Smooth muscle cell (in vitro differentiated cells): ENCODE results near the gene COL7A1. TPM values are rescaled to one million over a fixed set of nuclear protein-coding genes. Genes with fewer than 3 reads are reported as not detected.

Experiments used
- DNase-seq: peaks from one replicate; lab custom pipeline; 2025; ENCODE audit not compliant: unreplicated experiment; lab: John Stamatoyannopoulos, UW
- H2AFZ ChIP-seq: fragments of 200-600 bp; sonication (generic); 2 replicates; pipeline ENCODE4 v1.6.0; 2016; ENCODE audit warnings: antibody characterized with exemption, low read depth, mild to moderate bottlenecking
- H3F3A ChIP-seq: fragments of 200-600 bp; sonication (generic); 2 replicates; pipeline ENCODE4 v1.6.0; 2017; ENCODE audit warnings: antibody characterized with exemption, low read depth
- H3K27ac ChIP-seq: fragments of 200-600 bp; sonication (generic); 2 replicates; pipeline ENCODE4 v1.5.1; 2016; ENCODE audit warnings: low read depth, mild to moderate bottlenecking
- H3K27me3 ChIP-seq: fragments of 200-600 bp; sonication (generic); 2 replicates; pipeline ENCODE4 v1.6.1; 2016; ENCODE audit warnings: low read depth, mild to moderate bottlenecking
- H3K36me3 ChIP-seq: fragments of 200-600 bp; sonication (generic); 2 replicates; pipeline ENCODE4 v1.5.1; 2016; ENCODE audit warnings: low read depth
- H3K4me1 ChIP-seq: fragments of 200-600 bp; sonication (generic); 2 replicates; pipeline ENCODE4 v1.5.1; 2016; ENCODE audit warnings: low read depth
- H3K4me2 ChIP-seq: fragments of 200-600 bp; sonication (generic); 2 replicates; pipeline ENCODE4 v1.6.0; 2016; ENCODE audit warnings: mild to moderate bottlenecking
- H3K4me3 ChIP-seq: fragments of 200-600 bp; sonication (generic); 2 replicates; pipeline ENCODE4 v1.5.1; 2016; ENCODE audit warnings: mild to moderate bottlenecking
- H3K79me2 ChIP-seq: fragments of 200-600 bp; sonication (generic); 2 replicates; pipeline ENCODE4 v1.6.0; 2016; ENCODE audit warnings: low read depth, mild to moderate bottlenecking
- H3K9ac ChIP-seq: fragments of 200-600 bp; sonication (generic); 2 replicates; pipeline ENCODE4 v1.6.0; 2016; ENCODE audit warnings: low read depth
- H3K9me3 ChIP-seq: fragments of 200-600 bp; sonication (generic); replicated peaks from 2 replicates; pipeline ENCODE4 v1.5.1; 2016; ENCODE audit warnings: low read depth
- H4K20me1 ChIP-seq: fragments of 200-600 bp; sonication (generic); 2 replicates; pipeline ENCODE4 v1.6.0; 2016; ENCODE audit warnings: low read depth
- CTCF ChIP-seq: fragments of 200-600 bp; sonication (generic); IDR thresholded peaks from 2 replicates; pipeline ENCODE4 v1.5.1; 2017; ENCODE audit warnings: borderline replicate concordance, mild to moderate bottlenecking, antibody characterized with exemption; ENCODE audit not compliant: insufficient read depth, poor library complexity, severe bottlenecking
- WGBS: methylation state at CpG from one replicate; pipeline ENCODE4 v1.1.7; 2016; ENCODE audit warnings: low lambda C conversion rate; 5-methylcytosine and 5-hydroxymethylcytosine counted together
- polyA plus RNA-seq: library from polyadenylated mRNA; unstranded; fragments of >200 nt; fragmentation: Nextera tagmentation; extraction: Ambion mirVana; gene quantifications from 2 replicates; pipeline ENCODE4 v1.2.1, GENCODE V29; 2016
- total RNA-seq: library from RNA; depleted of rRNA; stranded (reverse); fragments of >200 nt; gene quantifications from 2 replicates; pipeline ENCODE4 v1.2.3, GENCODE V29; 2014

Gene COL7A1
- total and polyA plus RNA-seq, 2 experiments from 2014 or later: 57.3 to 80.7 TPM

DNA sequence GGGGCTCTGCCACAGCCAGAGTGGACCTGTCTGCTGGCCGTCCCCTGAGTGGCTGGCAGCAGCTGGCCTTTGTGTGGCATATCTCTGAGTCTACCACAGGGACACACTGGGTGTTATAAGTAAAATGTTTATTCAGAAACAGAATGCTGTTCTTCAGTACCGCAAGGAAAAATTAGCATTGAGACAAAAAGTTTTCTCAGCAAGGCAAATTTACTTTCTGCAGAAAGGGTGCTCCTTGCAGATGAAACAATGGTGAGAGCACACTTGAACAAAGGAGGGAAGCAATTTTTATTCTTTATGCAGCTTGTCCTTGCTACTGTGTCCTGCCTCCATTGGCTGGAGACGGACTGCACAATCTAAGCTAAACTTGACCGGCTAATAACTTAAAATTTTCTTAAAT is 22.4 kb upstream of the COL7A1 start:
- H3K36me3 ChIP-seq: no peaks in the 10 kb centered on the region
- H3K27ac ChIP-seq: peak overlapping the region; percentile 63
- H4K20me1 ChIP-seq: no peaks in the 10 kb centered on the region
- H3K4me3 ChIP-seq: no peak overlapping the region
- no peak overlapping the region for H3K9ac ChIP-seq
- 99% methylated on average over 4 of the region's 4 CpGs for WGBS
- no peak for TF ChIP-seq CTCF
- H3K4me2 ChIP-seq: no peak overlapping the region
- H2AFZ ChIP-seq: no peak overlapping the region
- no peaks in the 10 kb centered on the region for H3K9me3 ChIP-seq
- no peak for DNase-seq
- no peaks in the 10 kb centered on the region for H3K79me2 ChIP-seq
- H3F3A ChIP-seq: peaks cover 8% of the 10 kb centered on the region
- no peaks in the 10 kb centered on the region for H3K27me3 ChIP-seq
- peaks cover 11% of the 10 kb centered on the region for H3K4me1 ChIP-seq

DNA sequence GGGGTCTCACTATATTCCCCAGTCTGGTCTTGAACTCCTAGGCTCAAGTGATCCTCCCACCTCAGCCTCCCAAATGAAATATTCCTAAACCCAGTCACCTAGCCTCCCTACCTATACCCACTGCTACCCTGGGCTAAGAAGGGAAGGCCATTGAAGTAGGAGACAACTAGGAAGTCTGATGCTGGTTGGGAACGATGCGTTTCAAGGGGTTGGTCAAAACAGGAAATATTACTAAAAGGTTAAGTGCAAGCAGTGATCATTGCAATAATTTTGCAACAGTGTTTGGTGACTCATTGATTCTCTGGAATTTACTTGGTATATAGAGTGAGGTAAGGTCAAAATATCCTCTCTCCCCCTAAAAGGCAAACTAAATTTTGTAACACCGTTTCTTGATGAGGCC is 18.9 kb upstream of the COL7A1 start:
- Histone ChIP-seq H3K9me3 (no peaks in the 10 kb centered on the region), H3K79me2 (peaks cover 4% of the 10 kb centered on the region), H4K20me1 (no peaks in the 10 kb centered on the region), H2AFZ (no peak overlapping the region), H3K36me3 (no peaks in the 10 kb centered on the region), H3F3A (peaks cover 3% of the 10 kb centered on the region), H3K4me1 (peaks cover 7% of the 10 kb centered on the region), H3K4me2 (no peak overlapping the region), H3K9ac (no peak overlapping the region), H3K27ac (no peak overlapping the region), H3K27me3 (peaks cover 15% of the 10 kb centered on the region), H3K4me3 (no peak overlapping the region)
- DNase-seq: no peak
- TF ChIP-seq CTCF: no peak
- 69% methylated on average over 3 of the region's 3 CpGs for WGBS

GRCh38 chr3:48612309-48612708 is 17.2 kb upstream of the COL7A1 start:
- no peak overlapping the region for H3K4me2 ChIP-seq
- H3K4me1 ChIP-seq: peaks cover 6% of the 10 kb centered on the region
- H3K9ac ChIP-seq: no peak overlapping the region
- no peak overlapping the region for H3K4me3 ChIP-seq
- no peaks in the 10 kb centered on the region for H4K20me1 ChIP-seq
- H2AFZ ChIP-seq: no peak overlapping the region
- H3K27me3 ChIP-seq: peaks cover 15% of the 10 kb centered on the region
- H3F3A ChIP-seq: no peaks in the 10 kb centered on the region
- TF ChIP-seq CTCF: no peak
- WGBS: 92% methylated on average over 1 of the region's 1 CpG
- DNase-seq: no peak
- no peaks in the 10 kb centered on the region for H3K36me3 ChIP-seq
- H3K9me3 ChIP-seq: no peaks in the 10 kb centered on the region
- H3K79me2 ChIP-seq: peaks cover 20% of the 10 kb centered on the region
- no peak overlapping the region for H3K27ac ChIP-seq
